ENCODE data around the gene SORCS2.

- TF ChIP-seq CTCF (IDR thresholded peaks at IDR 0.05): no peak
- TF ChIP-seq REST (IDR thresholded peaks at IDR 0.05; ENCODE audit: insufficient read depth in 1 of 2, low read depth in 2 of 2, low read length in 1 of 2): no peak
These were observed 50.4 kb downstream of the SORCS2 start for GRCh38 chr4:7242766-7243165.

Measured in Panc1 (cell line).